HCT116 (cell line): ENCODE results near the gene TBC1D14. TPM values are rescaled to one million over a fixed set of nuclear protein-coding genes. Genes with fewer than 3 reads are reported as not detected.

ENCODE experiments used
- ATAC-seq: fragments of 200-7000 bp; cut with Tn5 transposase; 2 replicates; pipeline ENCODE4 v1.9.1; 2020; ENCODE audit warnings: mild to moderate bottlenecking, moderate library complexity
- BruUV-seq: library from RNA; stranded (reverse); fragments of 400-500 nt; replicated peaks from 2 replicates; lab custom pipeline; 2021; lab: Mats Ljungman, UMichigan
- CTCF ChIA-PET: fragments of 300-600 bp; sonication (Branson Sonifier 250); formaldehyde crosslinking; loops from one replicate; lab custom pipeline; 2021; ENCODE audit warnings: antibody characterized with exemption; lab: Charles Lee
- POLR2A ChIA-PET: fragments of 300-600, 350-600 bp; sonication (Branson Sonifier 250); formaldehyde crosslinking; loops from one replicate; lab custom pipeline; 2021; ENCODE audit warnings: antibody characterized with exemption; lab: Charles Lee
- RAD21 ChIA-PET, 2 experiments: fragments of 300-600 bp; sonication (Branson Sonifier 250); formaldehyde crosslinking; loops; one replicate each; lab custom pipeline; 2023; ENCODE audit warnings: low total read pairs in 2 of 2; ENCODE audit not compliant: uncharacterized antibody in 2 of 2, unreplicated experiment in 2 of 2, low non-redundant PET in 1 of 2; lab: Charles Lee
- DNase-seq: peaks from one replicate; pipeline ENCODE4 v3.0.0-alpha.2; 2010; ENCODE audit warnings: low read depth, low spot score
- H2AFZ ChIP-seq: fragments of 200-600 bp; shearing (Covaris generic), sonication (generic); 2 replicates; pipeline ENCODE4 v1.6.1; 2017; ENCODE audit warnings: low read depth, mixed run types, mixed read lengths, antibody characterized with exemption, low read length; ENCODE audit not compliant: poor library complexity, severe bottlenecking
- H3K27ac ChIP-seq: 2 replicates; pipeline ENCODE4 v1.5.1; 2012; ENCODE audit warnings: low read depth, low read length
- H3K27me3 ChIP-seq: fragments of 200-600 bp; sonication (generic); 2 replicates; pipeline ENCODE4 v1.6.1; 2016; ENCODE audit warnings: mixed run types, low read length, mixed read lengths; ENCODE audit not compliant: insufficient read depth
- H3K36me3 ChIP-seq, 2 experiments: fragments of 200-500 bp in 1 of 2; fragments of 200-600 bp in 1 of 2; sonication (Bioruptor generic) in 1 of 2; sonication (generic) in 1 of 2; 2 replicates each; pipeline versions ENCODE4 v1.5.1 to v1.6.1; 2014 to 2016; ENCODE audit warnings: low read length in 2 of 2, inconsistent platforms in 1 of 2, mixed read lengths in 1 of 2, mixed run types in 1 of 2; ENCODE audit not compliant: insufficient read depth in 2 of 2, control insufficient read depth in 1 of 2
- H3K4me1 ChIP-seq, 2 experiments: fragments of 200-600 bp in 1 of 2; sonication (generic) in 1 of 2; 2 replicates each; pipeline versions ENCODE4 v1.5.1 to v1.6.1; 2012 to 2017; ENCODE audit warnings: low read length in 2 of 2, inconsistent platforms in 1 of 2, mild to moderate bottlenecking in 1 of 2, mixed read lengths in 1 of 2, mixed run types in 1 of 2, moderate library complexity in 1 of 2; ENCODE audit not compliant: insufficient read depth in 2 of 2, control insufficient read depth in 1 of 2
- H3K4me2 ChIP-seq: fragments of 200-600 bp; sonication (generic); 2 replicates; pipeline ENCODE4 v1.6.1; 2017; ENCODE audit warnings: mixed run types, low read length, mixed read lengths
- H3K4me3 ChIP-seq, 2 experiments: fragments of 200-600 bp in 1 of 2; sonication (generic) in 1 of 2; replicated peaks in 1 of 2; 2 replicates each; pipeline ENCODE4 v1.5.1; 2011 to 2016; ENCODE audit warnings: low read length in 2 of 2, control low read depth in 1 of 2, low read depth in 1 of 2, mild to moderate bottlenecking in 1 of 2, mixed read lengths in 1 of 2, mixed run types in 1 of 2
- H3K79me2 ChIP-seq: fragments of 200-600 bp; sonication (generic); 2 replicates; pipeline ENCODE4 v1.6.1; 2017; ENCODE audit warnings: mild to moderate bottlenecking, mixed run types, low read length, moderate library complexity, mixed read lengths; ENCODE audit not compliant: insufficient read depth
- H3K9ac ChIP-seq: fragments of 200-600 bp; sonication (generic); 2 replicates; pipeline ENCODE4 v1.6.1; 2016; ENCODE audit warnings: low read length, mixed read lengths
- H3K9me2 ChIP-seq: fragments of 200-600 bp; sonication (generic), shearing (Covaris generic); 2 replicates; pipeline ENCODE4 v1.6.1; 2017; ENCODE audit warnings: mixed run types, mild to moderate bottlenecking, moderate library complexity; ENCODE audit not compliant: insufficient read depth
- H3K9me3 ChIP-seq, 2 experiments: fragments of 200-500 bp in 1 of 2; fragments of 200-600 bp in 1 of 2; sonication (Bioruptor generic) in 1 of 2; sonication (generic) in 1 of 2; 2 replicates each; pipeline ENCODE4 v1.6.1; 2014 to 2017; ENCODE audit warnings: low read length in 2 of 2, mixed read lengths in 2 of 2, inconsistent platforms in 1 of 2, low read depth in 1 of 2, mild to moderate bottlenecking in 1 of 2, mixed run types in 1 of 2, moderate library complexity in 1 of 2; ENCODE audit not compliant: control insufficient read depth in 1 of 2, insufficient read depth in 1 of 2
- H4K20me1 ChIP-seq: fragments of 200-600 bp; sonication (generic), shearing (Covaris generic); 2 replicates; pipeline ENCODE4 v1.6.1; 2017; ENCODE audit warnings: mixed run types, mild to moderate bottlenecking, moderate library complexity; ENCODE audit not compliant: insufficient read depth
- ATF3 ChIP-seq: IDR thresholded peaks from 2 replicates; pipeline ENCODE4 v1.6.1; 2012
- CEBPB ChIP-seq: IDR thresholded peaks from 2 replicates; pipeline ENCODE4 v1.6.1; 2012; ENCODE audit warnings: low read depth
- CTCF ChIP-seq, 3 experiments: fragments of 200-600 bp in 1 of 3; sonication (generic) in 1 of 3; IDR thresholded peaks in 2 of 3; conservative IDR thresholded peaks in 1 of 3; 2 replicates each; pipeline ENCODE4 v1.5.1; 2012 to 2017; ENCODE audit warnings: low read depth in 2 of 3, low read length in 2 of 3, antibody characterized with exemption in 1 of 3, borderline replicate concordance in 1 of 3, control low read depth in 1 of 3, mild to moderate bottlenecking in 1 of 3, mixed read lengths in 1 of 3, mixed run types in 1 of 3, moderate library complexity in 1 of 3; ENCODE audit not compliant: insufficient read depth in 1 of 3
- EGR1 ChIP-seq: IDR thresholded peaks from 2 replicates; pipeline ENCODE4 v1.6.1; 2012; ENCODE audit warnings: low read depth
- ELF1 ChIP-seq: IDR thresholded peaks from 2 replicates; pipeline ENCODE4 v1.6.1; 2012; ENCODE audit warnings: low read depth, borderline replicate concordance
- EZH2 ChIP-seq: fragments of 200-600 bp; sonication (generic); IDR thresholded peaks from 2 replicates; pipeline ENCODE4 v1.6.1; 2017; ENCODE audit warnings: antibody characterized with exemption, mixed run types
- EZH2phosphoT487 ChIP-seq: fragments of 200-600 bp; IDR thresholded peaks from 2 replicates; pipeline ENCODE4 v1.6.1; 2018; ENCODE audit warnings: antibody characterized with exemption, borderline replicate concordance
- FOSL1 ChIP-seq: IDR thresholded peaks from 2 replicates; pipeline ENCODE4 v1.6.1; 2012; ENCODE audit warnings: low read depth
- JUND ChIP-seq: IDR thresholded peaks from 2 replicates; pipeline ENCODE4 v1.6.1; 2012
- POLR2A ChIP-seq: IDR thresholded peaks from 2 replicates; pipeline ENCODE4 v1.7.0; 2011; ENCODE audit warnings: borderline replicate concordance; ENCODE audit not compliant: insufficient read depth, insufficient read length; ENCODE audit errors: extremely low read depth
- POLR2AphosphoS5 ChIP-seq: IDR thresholded peaks from 2 replicates; pipeline ENCODE4 v1.6.1; 2011; ENCODE audit warnings: mild to moderate bottlenecking, low read depth, low read length, moderate library complexity
- REST ChIP-seq: IDR thresholded peaks from 2 replicates; pipeline ENCODE4 v1.6.1; 2012; ENCODE audit warnings: low read depth
- SP1 ChIP-seq: IDR thresholded peaks from 2 replicates; pipeline ENCODE4 v1.6.1; 2012; ENCODE audit warnings: low read depth
- SRF ChIP-seq: IDR thresholded peaks from 2 replicates; pipeline ENCODE4 v1.6.1; 2012; ENCODE audit warnings: low read depth
- YY1 ChIP-seq: IDR thresholded peaks from 2 replicates; pipeline ENCODE4 v1.6.1; 2011; ENCODE audit warnings: low read length, low read depth, moderate library complexity, mild to moderate bottlenecking; ENCODE audit not compliant: insufficient replicate concordance; ENCODE audit errors: extremely low read depth
- ZFX ChIP-seq: fragments of 450-650 bp; IDR thresholded peaks from 2 replicates; pipeline ENCODE4 v1.6.1; 2017
- intact Hi-C: fragments of 100-400 bp; cut with micrococcal nuclease; formaldehyde crosslinking; loops from 2 replicates; pipeline ENCODE4 v1.10.0; 2022
- total RNA-seq: library from RNA; stranded (reverse); gene quantifications from one replicate; pipeline ENCODE4 v1.2.1, GENCODE V29; 2021; ENCODE audit not compliant: unreplicated experiment
- TF ChIP-seq, protein P1 (sequence below): IDR thresholded peaks from 2 replicates; pipeline ENCODE4 v1.6.1; 2011; ENCODE audit warnings: mild to moderate bottlenecking, low read length, moderate library complexity; ENCODE audit not compliant: insufficient replicate concordance; ENCODE audit errors: extremely low read depth
- TF ChIP-seq, protein P2 (sequence below): IDR thresholded peaks from 2 replicates; pipeline ENCODE4 v1.6.1; 2012

TBC1D14 gene
- total RNA-seq, 1 experiment from 2014 or later: 62.9 TPM

- intact Hi-C loops: no loop called here
- H4K20me1 ChIP-seq: no peaks in the 10 kb centered on the region
- TF ChIP-seq POLR2AphosphoS5: no peak
- TF ChIP-seq EZH2phosphoT487: no peak
- no peak for TF ChIP-seq YY1
- TF ChIP-seq CEBPB: no peak
- no peak for TF ChIP-seq ELF1
- no peak for TF ChIP-seq ZFX
- TF ChIP-seq FOSL1: no peak
- TF ChIP-seq JUND: no peak
- no peak for TF ChIP-seq POLR2A
- TF ChIP-seq EZH2: no peak
- TF ChIP-seq SRF: no peak
- no peak for TF ChIP-seq SP1
- TF ChIP-seq EGR1: no peak
- TF ChIP-seq ATF3: no peak
- TF ChIP-seq, protein P1, sequence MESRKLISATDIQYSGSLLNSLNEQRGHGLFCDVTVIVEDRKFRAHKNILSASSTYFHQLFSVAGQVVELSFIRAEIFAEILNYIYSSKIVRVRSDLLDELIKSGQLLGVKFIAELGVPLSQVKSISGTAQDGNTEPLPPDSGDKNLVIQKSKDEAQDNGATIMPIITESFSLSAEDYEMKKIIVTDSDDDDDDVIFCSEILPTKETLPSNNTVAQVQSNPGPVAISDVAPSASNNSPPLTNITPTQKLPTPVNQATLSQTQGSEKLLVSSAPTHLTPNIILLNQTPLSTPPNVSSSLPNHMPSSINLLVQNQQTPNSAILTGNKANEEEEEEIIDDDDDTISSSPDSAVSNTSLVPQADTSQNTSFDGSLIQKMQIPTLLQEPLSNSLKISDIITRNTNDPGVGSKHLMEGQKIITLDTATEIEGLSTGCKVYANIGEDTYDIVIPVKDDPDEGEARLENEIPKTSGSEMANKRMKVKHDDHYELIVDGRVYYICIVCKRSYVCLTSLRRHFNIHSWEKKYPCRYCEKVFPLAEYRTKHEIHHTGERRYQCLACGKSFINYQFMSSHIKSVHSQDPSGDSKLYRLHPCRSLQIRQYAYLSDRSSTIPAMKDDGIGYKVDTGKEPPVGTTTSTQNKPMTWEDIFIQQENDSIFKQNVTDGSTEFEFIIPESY: no peak
- no peak for TF ChIP-seq REST
- no peak for TF ChIP-seq CTCF (IDR thresholded peaks at IDR 0.05 in 2 of 3, conservative IDR thresholded peaks at IDR 0.05 in 1 of 3; ENCODE audit: borderline replicate concordance in 1 of 3, insufficient read depth in 1 of 3, low read depth in 2 of 3, low read length in 2 of 3)
- TF ChIP-seq, protein P2, sequence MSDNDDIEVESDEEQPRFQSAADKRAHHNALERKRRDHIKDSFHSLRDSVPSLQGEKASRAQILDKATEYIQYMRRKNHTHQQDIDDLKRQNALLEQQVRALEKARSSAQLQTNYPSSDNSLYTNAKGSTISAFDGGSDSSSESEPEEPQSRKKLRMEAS: no peak
- TF ChIP-seq, all 23 proteins: peak for 0
- no peak overlapping the region for H3K9ac ChIP-seq
- POLR2A ChIA-PET: no interaction called here
- H3K4me2 ChIP-seq: no peak overlapping the region
- no peaks in the 10 kb centered on the region for H3K9me2 ChIP-seq
- CTCF ChIA-PET: no interaction called here
- H3K4me3 ChIP-seq: no peak overlapping the region
- H3K4me1 ChIP-seq: peaks cover 0 to 6% of the 10 kb centered on the region in 2 experiments; a peak in 2 of 4 replicates
- H3K36me3 ChIP-seq: no peaks in the 10 kb centered on the region
- H3K27me3 ChIP-seq: no peaks in the 10 kb centered on the region
- DNase-seq (no peak), ATAC-seq (no peak)
- BruUV-seq: no TSS peak
- RAD21 ChIA-PET: no interaction called here
- H2AFZ ChIP-seq: no peak overlapping the region
- no peaks in the 10 kb centered on the region for H3K79me2 ChIP-seq
- H3K9me3 ChIP-seq: no peaks in the 10 kb centered on the region
- H3K27ac ChIP-seq: no peak overlapping the region
These were observed 13.6 kb upstream of the TBC1D14 start for GRCh38 chr4:6896035-6896434.
